ENCODE data around the gene CHTF18. TPM values are rescaled to one million over a fixed set of nuclear protein-coding genes. Genes with fewer than 3 reads are reported as not detected.

Gene CHTF18
- total RNA-seq, 1 donor from 2014 or later: 56.8 TPM

- Mint-ChIP-seq H3K4me3 (ENCODE audit: unreplicated experiment) (no peak overlapping the region), H3K27me3 (ENCODE audit: unreplicated experiment) (peaks cover 7% of the 10 kb centered on the region), H3K9me3 (ENCODE audit: unreplicated experiment) (no peaks in the 10 kb centered on the region), H3K36me3 (ENCODE audit: low read depth, unreplicated experiment) (no peaks in the 10 kb centered on the region), H3K27ac (ENCODE audit: unreplicated experiment) (no peak overlapping the region), H3K4me1 (ENCODE audit: unreplicated experiment) (no peaks in the 10 kb centered on the region)
- TF ChIP-seq CTCF (IDR thresholded peaks at IDR 0.05; ENCODE audit: unreplicated experiment): no peak
- no peak for DNase-seq (ENCODE audit: low spot score)
These were observed 20.6 kb upstream of the CHTF18 start for GRCh38 chr16:767743-768235.

- Mint-ChIP-seq H3K4me3 (ENCODE audit: unreplicated experiment) (no peak overlapping the region), H3K4me1 (ENCODE audit: unreplicated experiment) (no peaks in the 10 kb centered on the region), H3K27me3 (ENCODE audit: unreplicated experiment) (peaks cover 7% of the 10 kb centered on the region), H3K36me3 (ENCODE audit: low read depth, unreplicated experiment) (no peaks in the 10 kb centered on the region), H3K27ac (ENCODE audit: unreplicated experiment) (no peak overlapping the region), H3K9me3 (ENCODE audit: unreplicated experiment) (no peaks in the 10 kb centered on the region)
- TF ChIP-seq CTCF (IDR thresholded peaks at IDR 0.05; ENCODE audit: unreplicated experiment): no peak
- DNase-seq (ENCODE audit: low spot score): no peak
These were observed 20.0 kb upstream of the CHTF18 start for GRCh38 chr16:768428-768827.

GRCh38 chr16:769184-769784 lies 19.1 kb upstream of the CHTF18 start:
- no peaks in the 10 kb centered on the region for H3K9me3 Mint-ChIP-seq (ENCODE audit: unreplicated experiment)
- no peak for TF ChIP-seq CTCF (IDR thresholded peaks at IDR 0.05; ENCODE audit: unreplicated experiment)
- no peak overlapping the region for H3K4me3 Mint-ChIP-seq (ENCODE audit: unreplicated experiment)
- no peaks in the 10 kb centered on the region for H3K36me3 Mint-ChIP-seq (ENCODE audit: low read depth, unreplicated experiment)
- peaks cover 11% of the 10 kb centered on the region for H3K27me3 Mint-ChIP-seq (ENCODE audit: unreplicated experiment)
- H3K4me1 Mint-ChIP-seq (ENCODE audit: unreplicated experiment): no peaks in the 10 kb centered on the region
- no peak for DNase-seq (ENCODE audit: low spot score)
- H3K27ac Mint-ChIP-seq (ENCODE audit: unreplicated experiment): no peak overlapping the region

GRCh38 chr16:769934-770333 lies 18.5 kb upstream of the CHTF18 start:
- Mint-ChIP-seq H3K27me3 (ENCODE audit: unreplicated experiment) (peaks cover 11% of the 10 kb centered on the region), H3K4me3 (ENCODE audit: unreplicated experiment) (no peak overlapping the region), H3K4me1 (ENCODE audit: unreplicated experiment) (no peaks in the 10 kb centered on the region), H3K27ac (ENCODE audit: unreplicated experiment) (no peak overlapping the region), H3K9me3 (ENCODE audit: unreplicated experiment) (no peaks in the 10 kb centered on the region), H3K36me3 (ENCODE audit: low read depth, unreplicated experiment) (no peaks in the 10 kb centered on the region)
- no peak for TF ChIP-seq CTCF (IDR thresholded peaks at IDR 0.05; ENCODE audit: unreplicated experiment)
- DNase-seq (ENCODE audit: low spot score): no peak

- no peaks in the 10 kb centered on the region for H3K9me3 Mint-ChIP-seq (ENCODE audit: unreplicated experiment)
- peaks cover 11% of the 10 kb centered on the region for H3K27me3 Mint-ChIP-seq (ENCODE audit: unreplicated experiment)
- no peak for DNase-seq (ENCODE audit: low spot score)
- no peak for TF ChIP-seq CTCF (IDR thresholded peaks at IDR 0.05; ENCODE audit: unreplicated experiment)
- no peak overlapping the region for H3K27ac Mint-ChIP-seq (ENCODE audit: unreplicated experiment)
- no peaks in the 10 kb centered on the region for H3K36me3 Mint-ChIP-seq (ENCODE audit: low read depth, unreplicated experiment)
- no peak overlapping the region for H3K4me3 Mint-ChIP-seq (ENCODE audit: unreplicated experiment)
- H3K4me1 Mint-ChIP-seq (ENCODE audit: unreplicated experiment): no peaks in the 10 kb centered on the region
These were observed 18.0 kb upstream of the CHTF18 start for GRCh38 chr16:770411-770810.
